NOMO-1 treated with DMSO at 0.1 percent for 48 hours (cell line): ENCODE results near the gene MAN1A1.

Experiments used
- DNase-seq: peaks from one replicate; lab custom pipeline; 2025; ENCODE audit not compliant: unreplicated experiment; lab: John Stamatoyannopoulos, UW

Gene MAN1A1

DNA sequence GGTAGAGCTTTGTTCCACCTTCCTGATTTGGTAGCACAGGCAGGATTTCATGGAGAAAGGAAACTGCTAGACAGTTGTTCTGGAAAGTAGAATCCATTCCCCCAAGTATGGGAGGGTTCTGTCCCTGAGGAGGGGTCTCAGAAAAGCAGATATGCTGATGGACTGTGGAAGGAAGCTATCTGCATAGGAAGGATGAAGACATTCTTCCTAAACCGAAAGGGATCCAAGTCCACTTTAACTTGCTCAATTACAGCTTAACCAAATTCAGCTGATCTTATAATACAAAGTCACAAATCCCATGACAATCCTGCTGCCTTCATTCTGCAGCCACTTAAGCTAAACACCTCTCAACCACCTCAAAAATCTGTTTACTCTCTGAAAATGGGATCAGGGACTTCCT lies 2.6 kb downstream of the MAN1A1 start:
- DNase-seq = no peak

DNA sequence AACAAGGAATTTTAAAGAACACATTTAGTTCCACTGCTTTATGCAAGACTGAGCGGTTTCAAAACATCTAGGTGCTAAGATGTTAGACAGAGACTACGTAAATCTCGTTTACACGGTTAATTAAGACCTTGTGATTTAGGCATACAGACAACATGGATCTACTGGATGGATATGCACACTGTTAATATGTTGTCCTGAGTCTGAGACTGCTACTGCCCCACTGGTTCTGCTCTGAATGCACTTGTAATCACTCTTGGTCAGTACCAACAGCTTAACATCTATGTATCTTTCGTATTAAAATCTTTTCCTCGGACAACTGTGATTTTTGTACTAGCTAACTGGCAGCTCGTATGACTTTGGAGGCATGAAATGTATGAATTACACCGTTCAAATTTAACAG lies 3.1 kb downstream of the MAN1A1 start:
- DNase-seq = no peak

DNA sequence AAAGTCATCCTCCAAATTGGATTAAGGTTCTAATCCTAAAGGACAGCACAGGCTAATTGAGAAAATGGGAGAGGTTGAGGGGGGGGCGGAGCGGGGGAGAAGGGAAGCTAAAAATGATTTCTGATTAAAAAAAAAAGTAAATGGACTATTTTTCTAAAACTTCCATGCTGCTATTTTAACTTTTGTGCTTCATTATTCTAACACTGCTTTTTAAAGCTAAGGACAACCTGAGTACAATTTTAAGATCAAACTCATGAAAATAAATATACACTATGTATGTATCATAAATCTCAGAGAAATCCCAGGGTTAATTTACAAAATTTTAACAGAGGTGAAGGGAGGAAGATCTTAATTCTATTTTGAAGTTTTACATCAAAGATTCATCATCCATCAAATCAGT lies 4.4 kb downstream of the MAN1A1 start:
- DNase-seq = no peak

DNA sequence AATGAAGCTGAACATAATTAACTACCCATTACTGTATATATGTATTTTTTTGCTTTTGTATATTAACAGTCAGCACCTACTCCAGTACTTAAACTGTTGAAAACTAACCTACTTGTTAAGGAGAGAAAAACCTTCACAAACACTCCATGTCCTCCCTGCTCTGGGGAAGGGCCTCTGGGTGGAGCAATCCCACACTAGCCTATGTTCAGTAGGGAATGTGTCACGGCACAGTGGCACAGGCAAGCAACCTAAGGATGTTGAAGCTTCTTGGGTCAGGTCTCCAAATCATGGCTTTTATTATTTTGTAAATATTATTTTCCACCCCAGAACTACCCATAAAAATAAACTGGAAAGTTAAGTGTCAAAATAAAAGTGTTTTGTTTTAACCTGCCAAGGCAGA lies 5.3 kb downstream of the MAN1A1 start:
- no peak for DNase-seq

DNA sequence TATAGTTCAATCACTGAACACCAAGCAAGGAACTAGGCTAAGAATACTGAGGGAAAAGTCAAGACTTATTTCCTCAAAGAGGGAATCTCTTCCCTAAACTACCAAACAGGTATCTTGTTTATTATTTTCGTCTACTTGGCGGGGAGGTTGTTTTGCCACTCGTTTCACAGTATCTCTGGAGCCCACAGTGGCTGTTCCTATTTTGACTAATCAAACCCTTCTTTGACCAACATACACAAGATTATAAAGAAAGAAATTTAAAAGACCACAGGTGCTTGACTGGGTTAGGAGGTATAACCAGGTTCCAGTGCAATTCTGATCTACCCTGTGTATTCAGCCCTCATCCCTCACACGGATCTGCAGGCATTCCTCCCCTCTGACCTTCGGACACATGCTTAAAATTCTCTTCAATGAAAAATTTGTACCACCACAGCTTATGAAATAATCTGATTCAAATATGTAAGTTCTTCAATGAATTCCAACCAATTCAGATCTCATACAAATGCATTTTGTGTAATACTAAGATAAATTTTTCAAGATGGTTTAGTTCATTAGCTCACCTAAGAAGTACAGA lies 5.9 kb downstream of the MAN1A1 start:
- no peak for DNase-seq

DNA sequence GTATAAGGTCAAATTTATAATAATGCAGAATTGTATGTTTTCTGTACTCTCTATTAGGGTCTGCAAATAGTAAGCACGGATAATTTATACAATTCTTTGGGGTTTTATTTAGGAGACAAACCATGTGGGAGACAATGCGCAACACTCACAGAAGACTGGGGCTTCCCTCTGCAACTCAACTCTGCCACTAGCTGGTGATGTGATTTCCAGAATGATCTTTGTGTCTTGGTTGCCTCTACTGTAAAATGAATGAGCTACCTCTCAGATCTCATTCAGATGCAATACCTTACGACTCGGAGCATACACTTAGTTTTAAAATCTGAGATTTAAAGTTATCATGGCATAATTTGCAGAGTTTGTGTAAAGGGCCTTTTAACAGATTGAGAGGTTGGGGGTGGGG lies 6.4 kb downstream of the MAN1A1 start:
- DNase-seq = no peak

DNA sequence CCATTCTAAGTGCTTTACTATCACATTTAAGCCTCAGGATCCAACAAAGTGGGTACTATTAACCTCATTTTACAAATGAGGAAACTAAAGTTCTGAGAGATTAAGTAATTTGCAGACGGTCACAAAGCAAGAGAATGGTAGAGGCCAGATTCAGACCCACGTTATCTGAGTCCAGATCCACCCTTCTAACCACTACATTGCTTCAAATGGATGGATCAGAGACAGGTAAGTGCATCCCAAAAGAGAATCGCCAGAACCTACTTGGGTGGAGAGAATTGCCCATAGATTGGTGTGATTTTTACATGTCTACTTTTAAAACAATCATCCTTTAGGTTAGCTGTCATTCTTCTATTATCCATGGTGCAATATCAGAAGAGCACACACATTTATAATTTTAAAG lies 7.1 kb downstream of the MAN1A1 start:
- no peak for DNase-seq

DNA sequence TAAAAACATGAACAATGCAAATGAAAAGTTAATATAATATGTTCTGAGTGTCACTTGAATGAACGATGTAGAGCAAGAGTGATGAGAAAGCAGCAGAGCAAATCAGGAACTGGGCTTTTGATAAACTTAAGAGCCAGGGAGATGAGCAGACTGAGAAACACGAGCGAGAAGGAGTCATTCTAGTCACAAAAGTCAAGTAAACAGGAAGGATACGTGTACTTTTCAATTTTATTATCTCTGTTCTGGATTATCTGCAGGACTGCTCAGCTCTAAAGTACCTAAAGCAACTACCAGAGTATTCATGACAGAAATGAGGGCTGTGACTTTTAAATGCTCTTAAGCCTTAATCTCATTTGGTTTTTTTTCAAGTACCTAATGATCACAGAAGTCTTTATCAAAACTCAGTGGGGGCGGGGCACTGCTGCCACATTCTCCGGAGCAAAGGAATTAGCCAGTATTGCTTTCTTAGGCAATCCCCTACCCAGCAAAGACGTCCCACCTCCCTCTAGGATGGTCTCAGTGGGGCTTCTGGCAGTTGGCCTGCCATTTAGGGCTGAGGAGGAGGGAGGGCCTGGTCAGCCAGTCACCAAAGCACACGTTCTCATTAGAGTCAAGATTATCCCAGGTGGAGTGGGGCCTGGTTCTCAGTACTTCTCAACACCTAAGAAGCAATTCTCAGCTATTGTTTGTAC lies 8.6 kb downstream of the MAN1A1 start:
- no peak for DNase-seq

DNA sequence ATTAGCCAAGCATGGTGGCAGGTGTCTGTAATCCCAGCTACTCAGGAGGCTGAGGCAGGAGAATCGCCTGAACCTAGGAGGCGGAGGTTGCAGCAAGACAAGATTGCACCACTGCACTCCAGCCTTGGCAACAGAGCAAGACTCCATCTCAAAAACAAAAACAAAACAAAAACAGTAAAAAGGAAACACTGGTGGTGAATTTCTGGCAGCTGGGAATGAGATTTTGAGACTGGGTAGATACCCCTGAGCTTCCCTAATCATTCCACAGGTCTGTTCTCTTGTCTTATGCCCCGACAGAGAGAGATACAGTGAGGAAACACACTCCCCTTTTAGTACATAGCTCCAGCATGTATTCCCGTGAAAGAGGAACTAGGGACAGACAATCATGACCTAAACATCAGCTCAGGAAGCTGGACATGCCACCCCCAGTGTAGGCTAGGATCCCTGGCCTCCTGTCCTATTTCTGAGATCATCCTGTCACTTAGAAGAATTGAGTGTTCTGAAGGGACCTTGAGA lies 9.6 kb downstream of the MAN1A1 start:
- DNase-seq = no peak

DNA sequence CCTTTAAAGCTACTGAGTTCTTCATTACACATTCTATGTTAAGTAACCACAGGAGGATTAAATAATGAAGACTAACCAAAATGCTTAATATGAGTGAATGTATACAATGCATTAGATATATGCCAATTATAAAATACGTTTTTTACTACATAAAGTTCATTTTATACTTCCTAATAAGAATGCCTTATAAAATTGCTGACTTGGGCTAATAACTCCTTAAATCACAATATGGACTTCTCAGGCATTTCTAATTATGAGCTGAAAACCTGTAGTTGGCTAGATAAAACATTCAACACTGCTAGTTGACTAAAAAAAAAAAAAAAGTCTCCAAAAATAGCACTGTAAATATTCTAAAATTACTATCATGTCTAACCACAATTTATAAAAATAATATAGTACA lies 11.8 kb downstream of the MAN1A1 start:
- no peak for DNase-seq

DNA sequence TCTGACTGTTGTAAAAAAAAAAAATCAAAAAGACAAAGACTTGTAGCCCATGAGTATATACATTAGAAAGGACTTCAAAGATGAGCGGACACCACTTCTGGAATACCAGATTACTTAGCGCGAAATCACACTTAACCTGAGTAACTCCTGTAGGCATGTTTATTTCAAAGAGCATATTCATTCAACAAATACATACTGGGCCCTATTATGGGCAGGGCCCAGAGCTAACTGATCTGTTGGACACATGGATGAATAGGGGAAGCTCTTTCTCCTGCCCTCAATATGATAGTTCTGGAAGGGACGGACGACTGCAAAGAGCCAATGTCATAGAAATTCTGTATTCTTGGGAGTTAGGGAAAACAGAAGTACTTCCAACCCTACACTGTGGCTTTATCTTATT lies 12.3 kb downstream of the MAN1A1 start:
- no peak for DNase-seq

DNA sequence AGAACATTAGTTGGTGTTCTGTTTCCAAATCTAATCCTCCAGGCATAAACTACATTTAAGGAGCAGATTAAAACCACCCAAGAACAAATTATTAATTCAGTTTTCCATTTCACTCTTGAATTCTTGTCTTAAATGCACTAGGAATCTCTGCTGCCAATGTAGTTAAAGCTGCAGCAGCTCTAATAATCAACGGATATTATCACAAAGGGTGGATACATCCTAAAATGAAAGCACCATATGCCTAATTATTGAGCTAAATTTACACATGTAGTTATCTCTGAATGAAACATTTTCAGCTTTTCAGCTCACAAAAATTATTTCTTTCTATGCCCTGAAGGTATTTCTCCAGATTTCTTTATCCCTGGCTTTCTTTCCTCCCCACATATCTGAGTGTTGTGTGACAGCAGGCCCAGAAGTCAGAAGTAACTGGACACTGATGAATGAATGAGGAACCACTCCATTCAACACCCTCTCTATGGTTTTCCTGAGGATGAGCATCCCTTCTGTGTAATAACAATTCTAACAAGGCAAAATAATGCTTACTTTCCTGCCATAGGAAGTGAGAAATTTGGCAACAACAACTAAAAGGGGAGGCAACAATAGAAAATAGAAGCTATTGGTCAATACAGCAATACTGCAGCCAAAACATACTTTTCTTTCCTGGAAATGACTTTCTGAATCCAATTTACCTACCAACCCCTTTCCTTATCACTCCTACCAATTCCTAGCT lies 14.9 kb downstream of the MAN1A1 start:
- no peak for DNase-seq

DNA sequence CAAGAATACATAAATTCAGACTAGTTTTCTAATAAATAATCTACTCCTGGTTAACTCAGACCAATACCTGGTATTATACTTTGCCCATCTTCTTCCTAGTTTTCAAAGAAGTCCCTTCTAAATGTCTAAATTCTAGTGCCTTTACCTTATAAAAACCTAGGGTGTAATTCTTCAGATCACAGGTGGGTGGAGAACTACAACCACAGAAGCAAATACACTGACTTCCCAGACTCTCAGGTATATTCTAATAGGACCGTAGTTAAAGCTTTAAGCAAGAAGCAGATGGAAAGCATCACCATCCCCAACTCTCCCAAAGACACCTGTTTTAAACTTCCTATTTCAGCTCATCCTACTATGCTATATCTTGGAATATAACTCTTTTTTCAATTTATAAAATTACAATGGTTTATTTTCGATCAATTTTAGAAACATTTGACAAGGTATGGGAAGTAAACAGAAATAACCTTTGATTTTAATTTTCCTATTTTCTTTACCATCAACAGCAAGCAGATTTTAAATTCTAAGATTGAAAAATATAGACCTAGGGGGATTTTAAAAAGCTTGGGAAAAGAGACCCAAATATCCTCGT lies 15.8 kb downstream of the MAN1A1 start:
- DNase-seq = no peak

DNA sequence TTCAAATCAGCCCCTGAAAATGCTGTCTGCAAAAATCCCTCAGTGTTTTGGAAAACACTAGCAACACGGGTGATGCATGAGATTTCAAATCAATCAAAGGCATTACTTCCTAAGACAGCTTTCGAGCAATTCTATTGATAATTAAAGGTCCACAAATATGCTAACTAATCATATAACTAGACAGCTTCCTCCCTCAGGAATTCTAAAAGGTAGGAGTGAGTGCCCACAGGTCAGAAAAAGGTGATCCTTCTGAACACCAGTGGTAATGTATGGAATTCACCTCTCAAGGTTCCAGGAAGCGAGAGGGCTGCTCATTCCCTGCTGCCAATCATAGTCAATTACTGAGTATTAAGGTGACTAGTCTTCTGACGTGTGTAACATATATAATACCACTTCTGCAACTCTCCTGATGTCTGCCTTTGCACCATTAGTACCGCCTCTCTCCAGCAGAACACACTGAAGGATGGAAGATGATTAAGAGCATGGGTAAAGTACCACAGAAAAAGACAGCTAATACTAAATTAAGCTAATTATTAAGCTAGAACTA lies 16.4 kb downstream of the MAN1A1 start:
- DNase-seq = no peak

DNA sequence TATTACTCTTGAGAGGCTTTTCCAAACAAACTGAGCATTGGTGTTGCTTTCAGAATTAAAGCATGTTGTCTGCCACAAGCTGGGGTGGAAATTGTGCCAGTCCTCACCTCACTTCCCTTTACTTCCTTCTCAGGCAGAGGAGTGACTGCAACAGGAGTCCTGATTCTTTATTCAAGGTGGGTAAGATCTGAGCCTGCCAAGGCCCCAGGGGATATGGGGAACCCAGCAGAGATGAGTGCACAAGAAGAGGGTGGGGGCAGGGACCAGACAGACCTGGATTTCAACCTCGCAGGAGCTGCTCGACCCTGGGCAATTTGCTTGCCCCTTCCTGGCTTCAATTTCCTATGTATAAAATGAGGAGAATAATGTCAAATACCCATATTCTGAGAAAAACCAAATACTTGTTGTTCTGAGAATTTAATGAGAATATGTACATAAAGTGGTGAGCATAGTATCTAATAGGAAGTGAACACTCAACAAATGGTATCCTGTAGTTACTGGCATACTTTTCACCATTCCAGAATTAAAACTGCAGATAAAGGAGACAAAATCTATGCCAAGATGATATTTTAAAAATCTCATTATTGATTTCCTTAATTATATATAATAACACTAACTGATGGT lies 17.8 kb downstream of the MAN1A1 start:
- DNase-seq = no peak

DNA sequence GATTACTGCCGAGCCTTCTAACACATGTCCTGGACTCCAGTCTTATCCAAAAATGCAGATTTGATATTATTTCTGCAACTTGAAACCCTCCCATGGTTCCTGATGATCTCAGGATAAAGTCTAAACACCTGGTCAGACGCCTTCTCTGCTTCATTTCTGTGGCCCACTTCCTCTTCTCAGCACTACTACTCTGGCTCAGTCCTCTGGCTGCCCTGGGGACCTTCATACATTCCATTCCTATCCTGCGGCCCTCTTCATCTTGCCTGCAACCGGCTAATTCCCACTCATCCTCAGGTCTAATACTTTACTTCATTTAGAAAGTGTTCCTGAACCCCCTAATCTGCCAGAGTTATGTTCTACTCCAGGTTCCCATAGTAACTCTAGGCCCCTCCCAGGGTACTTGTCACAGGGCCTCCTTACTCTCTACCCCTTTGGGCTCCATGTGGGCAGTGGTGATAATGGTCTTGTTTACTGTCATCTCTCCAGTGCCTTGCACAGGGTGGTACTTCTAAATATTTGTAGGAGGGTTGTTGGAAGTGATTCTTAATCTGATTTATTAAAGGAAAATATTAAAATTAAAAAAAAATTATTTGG lies 18.9 kb downstream of the MAN1A1 start:
- DNase-seq = no peak

DNA sequence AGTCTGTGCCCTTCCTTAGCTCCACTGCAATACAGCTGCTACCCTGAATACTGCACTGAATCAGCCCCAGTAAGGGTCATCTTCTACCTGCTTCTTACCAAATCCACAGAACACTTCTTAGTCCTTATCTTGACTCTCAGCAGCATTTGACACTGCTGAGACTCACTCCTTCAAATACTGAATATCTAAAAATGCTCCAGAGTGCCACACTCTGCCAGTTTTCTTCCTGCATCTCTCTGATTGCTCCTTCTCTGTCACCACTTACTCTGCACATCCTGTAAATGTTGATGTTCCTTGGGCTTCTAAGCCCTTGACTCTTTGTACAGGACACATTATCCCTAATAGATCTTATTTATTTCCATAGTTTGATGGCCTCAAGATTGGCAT lies 19.8 kb downstream of the MAN1A1 start:
- DNase-seq = no peak

DNA sequence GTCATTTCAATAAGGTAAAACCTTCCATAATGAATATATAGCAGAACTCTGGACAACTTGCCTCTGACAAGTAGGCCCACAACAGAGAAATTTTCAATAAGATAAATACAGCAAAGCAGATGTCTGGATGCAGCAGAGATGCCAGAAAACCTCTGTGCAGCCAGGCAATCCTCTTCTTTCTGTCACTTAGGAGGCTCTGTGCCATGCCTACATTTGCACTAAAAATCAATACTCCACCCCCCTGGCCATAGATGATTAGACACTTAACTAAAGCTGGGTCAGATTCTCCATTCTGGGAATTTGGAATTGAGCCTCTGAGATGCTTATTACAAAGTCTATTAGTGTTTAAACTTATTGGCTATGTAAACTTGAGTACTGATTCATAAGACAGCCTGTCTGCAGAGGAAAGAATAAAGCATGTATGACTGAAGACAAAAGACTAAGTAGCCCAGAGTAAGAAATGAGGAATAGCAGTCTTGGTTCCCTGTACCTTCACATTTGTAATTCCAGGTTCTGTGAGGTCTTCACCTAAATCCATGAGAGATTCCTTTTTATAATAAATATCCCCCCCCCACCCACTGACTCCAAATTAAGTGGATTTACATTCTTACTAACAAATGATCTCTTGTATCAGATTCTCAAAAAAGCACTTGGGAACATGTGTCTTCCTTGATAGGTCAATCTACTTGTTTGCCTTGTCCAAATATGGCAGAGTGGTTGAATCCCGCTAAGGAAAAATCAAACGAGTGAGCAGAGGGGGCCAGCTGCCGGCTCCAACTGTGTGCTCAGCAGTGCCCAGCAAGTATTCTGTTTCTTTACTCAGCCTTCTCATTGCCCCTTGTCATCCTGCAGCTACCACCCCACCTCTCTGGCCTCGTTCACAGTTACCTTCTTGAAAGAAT lies 20.4 kb downstream of the MAN1A1 start:
- no peak for DNase-seq

DNA sequence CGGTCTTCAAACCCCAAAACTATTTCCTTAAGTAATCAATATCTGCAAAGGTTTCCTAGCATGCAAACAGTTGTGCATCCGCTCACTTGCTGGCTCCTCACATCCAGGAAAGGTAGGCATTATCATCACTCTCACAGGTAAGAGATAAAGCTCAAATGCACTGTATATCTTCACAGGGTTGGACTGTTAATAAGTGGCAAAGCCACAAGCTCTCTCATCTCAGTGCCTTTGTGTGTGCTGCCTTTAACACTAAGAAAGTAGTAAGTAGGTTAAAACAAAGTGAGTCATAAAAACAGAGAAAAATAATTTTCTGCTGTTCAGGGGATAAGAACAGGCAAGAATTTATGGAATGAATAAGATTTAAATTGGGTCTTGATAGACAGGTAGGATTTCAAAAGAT lies 21.3 kb downstream of the MAN1A1 start:
- DNase-seq = no peak

DNA sequence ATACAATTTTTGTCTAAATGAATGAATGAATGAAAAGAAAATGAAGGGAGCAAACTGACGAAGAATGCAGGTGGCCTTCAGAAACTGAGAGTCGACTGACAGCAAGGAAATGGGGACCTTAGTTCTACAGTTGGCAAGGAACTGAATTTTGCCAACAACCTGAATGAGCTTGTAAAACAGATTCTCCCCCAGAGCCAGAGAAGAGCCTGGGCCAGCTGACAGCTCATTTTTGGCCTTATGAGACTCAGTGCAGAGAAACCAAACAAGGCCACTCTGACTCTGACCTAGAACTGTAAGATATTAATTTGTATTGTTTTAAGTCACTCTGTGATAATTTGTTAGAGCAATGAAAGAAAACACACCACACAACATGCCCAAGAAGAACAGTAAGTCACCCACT lies 21.8 kb downstream of the MAN1A1 start:
- DNase-seq = no peak
